RWPE1 (cell line): ENCODE measurements around the gene TNNI2.

Experiments used
- CTCF ChIA-PET: fragments of 350-600 bp; sonication (Branson Sonifier 250); formaldehyde crosslinking; extraction: SDS; loops from one replicate; lab custom pipeline; 2021; lab: Yijun Ruan, JAX
- POLR2A ChIA-PET: fragments of 400-600 bp; formaldehyde crosslinking; extraction: SDS; loops from one replicate; lab custom pipeline; 2020; ENCODE audit warnings: antibody characterized with exemption; ENCODE audit not compliant: low non-redundant PET; lab: Yijun Ruan, JAX
- DNase-seq: peaks from one replicate; pipeline ENCODE4 v3.0.0; 2012; ENCODE audit warnings: low spot score
- H3K27ac ChIP-seq: fragments of 450-650 bp; 2 replicates; pipeline ENCODE4 v1.5.1; 2017
- TF ChIP-seq, protein P1 (sequence below): fragments of 450-650 bp; conservative IDR thresholded peaks from 2 replicates; pipeline ENCODE4 v1.5.1; 2017; ENCODE audit warnings: low read depth, mild to moderate bottlenecking

Gene TNNI2

DNA sequence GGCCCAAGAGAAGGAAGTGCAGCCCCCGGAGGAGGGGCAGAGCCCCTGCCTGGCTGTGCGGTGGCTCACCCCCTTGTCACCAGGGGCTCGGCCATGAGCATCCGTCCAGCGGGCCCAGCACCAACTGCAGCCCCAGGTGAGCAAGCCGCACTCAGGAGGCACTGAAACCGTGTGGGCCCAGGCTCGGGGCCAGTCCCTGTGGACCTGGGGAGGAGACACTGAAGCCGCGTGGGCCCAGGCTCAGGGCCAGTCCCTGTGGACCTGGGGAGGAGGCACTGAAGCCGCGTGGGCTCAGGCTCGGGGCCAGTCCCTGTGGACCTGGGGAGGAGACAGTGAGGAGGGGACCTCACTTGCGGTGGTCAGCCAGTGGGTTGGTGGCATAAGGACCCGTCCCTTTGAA is 28.0 kb downstream of the TNNI2 start:
- TF ChIP-seq, protein P1, sequence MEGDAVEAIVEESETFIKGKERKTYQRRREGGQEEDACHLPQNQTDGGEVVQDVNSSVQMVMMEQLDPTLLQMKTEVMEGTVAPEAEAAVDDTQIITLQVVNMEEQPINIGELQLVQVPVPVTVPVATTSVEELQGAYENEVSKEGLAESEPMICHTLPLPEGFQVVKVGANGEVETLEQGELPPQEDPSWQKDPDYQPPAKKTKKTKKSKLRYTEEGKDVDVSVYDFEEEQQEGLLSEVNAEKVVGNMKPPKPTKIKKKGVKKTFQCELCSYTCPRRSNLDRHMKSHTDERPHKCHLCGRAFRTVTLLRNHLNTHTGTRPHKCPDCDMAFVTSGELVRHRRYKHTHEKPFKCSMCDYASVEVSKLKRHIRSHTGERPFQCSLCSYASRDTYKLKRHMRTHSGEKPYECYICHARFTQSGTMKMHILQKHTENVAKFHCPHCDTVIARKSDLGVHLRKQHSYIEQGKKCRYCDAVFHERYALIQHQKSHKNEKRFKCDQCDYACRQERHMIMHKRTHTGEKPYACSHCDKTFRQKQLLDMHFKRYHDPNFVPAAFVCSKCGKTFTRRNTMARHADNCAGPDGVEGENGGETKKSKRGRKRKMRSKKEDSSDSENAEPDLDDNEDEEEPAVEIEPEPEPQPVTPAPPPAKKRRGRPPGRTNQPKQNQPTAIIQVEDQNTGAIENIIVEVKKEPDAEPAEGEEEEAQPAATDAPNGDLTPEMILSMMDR, result no peak
- peak overlapping the region; percentile 100 for H3K27ac ChIP-seq
- DNase-seq, result no peak
- POLR2A ChIA-PET, result no interaction called here
- CTCF ChIA-PET, result no interaction called here

DNA sequence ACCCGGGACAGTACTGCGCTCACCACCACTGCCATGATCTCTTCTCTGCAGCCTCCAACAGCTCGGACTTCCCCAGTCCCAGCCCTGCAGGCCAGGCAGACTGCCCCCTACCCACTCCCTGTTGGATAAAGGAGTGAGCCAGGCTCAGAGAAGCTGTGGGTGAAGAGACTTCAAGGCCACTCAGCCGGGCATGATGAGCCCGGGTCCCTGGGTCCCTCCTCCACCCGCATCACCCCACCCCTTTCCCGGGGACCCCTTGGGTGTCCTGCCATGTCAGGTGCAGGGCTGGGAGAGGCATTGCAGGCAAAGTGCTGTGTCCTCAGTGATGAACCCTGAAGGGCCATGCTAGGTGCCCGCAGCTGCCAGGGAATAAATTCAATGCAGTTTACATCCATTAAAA is 28.6 kb downstream of the TNNI2 start:
- TF ChIP-seq, protein P1, result no peak
- H3K27ac ChIP-seq, result peak overlapping the region; percentile 100
- CTCF ChIA-PET, result interaction anchor here (0.6 kb wide), 1 partner anchor 135 kb away, joined by 3 read pairs; no protein-coding TSS in a partner anchor
- DNase-seq, result no peak
- POLR2A ChIA-PET, result no interaction called here

DNA sequence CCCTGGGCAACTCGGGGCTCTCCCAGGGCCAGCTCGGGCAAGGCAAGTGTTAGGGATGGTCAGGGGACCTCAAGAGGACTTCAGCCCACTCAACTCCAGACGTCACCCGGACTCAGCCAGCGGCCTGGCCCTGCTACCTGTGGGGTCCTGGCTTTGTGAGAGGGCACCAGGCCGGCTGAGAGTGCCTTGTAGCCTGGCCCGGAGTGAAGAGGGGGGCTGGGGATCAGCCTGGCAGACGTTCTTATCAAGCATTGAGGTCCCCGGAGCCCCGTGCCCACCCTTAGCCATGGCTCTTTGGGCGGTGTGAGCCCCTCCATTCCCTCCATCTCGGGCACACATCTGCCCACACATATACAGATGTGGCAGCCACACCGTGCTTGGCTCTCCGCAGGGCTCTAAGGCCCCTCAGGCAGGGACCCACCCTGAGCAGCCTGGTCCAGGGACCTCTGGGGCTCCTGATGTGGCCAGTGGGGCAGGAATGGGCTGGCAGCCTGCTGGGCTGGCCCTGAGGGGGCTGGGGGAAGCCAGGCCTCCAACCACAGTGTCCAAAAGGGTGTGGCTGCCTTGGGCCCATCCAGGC is 29.4 kb downstream of the TNNI2 start:
- TF ChIP-seq, protein P1, result no peak
- no peak for DNase-seq
- peak overlapping the region; percentile 100 for H3K27ac ChIP-seq
- ChIA-PET POLR2A (no interaction called here), CTCF (interaction anchor here (0.6 to 1.6 kb wide), 2 partner anchors 14 to 134 kb away, joined by 3 to 7 read pairs; no protein-coding TSS in a partner anchor)

DNA sequence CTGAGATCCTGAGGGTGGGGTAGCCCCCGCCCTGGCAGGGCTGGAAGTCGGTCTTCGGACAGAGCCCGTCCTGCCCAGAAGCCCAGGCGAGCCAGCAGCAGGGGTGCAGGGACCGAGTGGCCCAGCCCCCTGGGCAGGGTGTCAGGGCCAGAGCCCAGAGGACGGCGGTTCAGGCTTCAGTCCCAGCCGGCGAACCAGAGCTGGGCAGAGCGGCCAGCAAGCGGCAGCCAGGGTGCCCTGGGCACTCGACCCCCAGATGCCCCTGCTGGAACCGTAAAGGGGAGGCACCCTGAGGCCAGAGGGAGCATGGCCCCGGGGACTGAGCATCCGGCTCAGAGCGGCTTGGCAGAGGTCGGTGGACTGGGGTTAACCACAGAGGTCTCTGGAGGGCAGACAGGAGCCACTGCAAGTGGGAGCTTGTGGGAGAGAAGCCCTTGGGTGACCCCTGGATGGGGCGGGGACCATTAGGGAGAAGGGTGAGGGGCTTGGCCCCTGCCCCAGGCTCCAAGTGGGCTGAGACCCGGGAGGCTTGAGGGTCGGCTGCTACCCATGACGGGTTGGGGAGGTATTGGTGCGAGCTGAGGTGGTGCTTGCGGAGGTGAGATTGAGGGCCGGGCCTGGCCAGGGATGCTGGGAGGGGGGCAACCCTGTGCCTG is 30.0 kb downstream of the TNNI2 start:
- DNase-seq, result no peak
- CTCF ChIA-PET, result interaction anchor here (1.6 kb wide), 1 partner anchor 14 kb away, joined by 7 read pairs; no protein-coding TSS in a partner anchor
- H3K27ac ChIP-seq, result peak overlapping the region; percentile 100
- TF ChIP-seq, protein P1, result no peak
- POLR2A ChIA-PET, result no interaction called here

DNA sequence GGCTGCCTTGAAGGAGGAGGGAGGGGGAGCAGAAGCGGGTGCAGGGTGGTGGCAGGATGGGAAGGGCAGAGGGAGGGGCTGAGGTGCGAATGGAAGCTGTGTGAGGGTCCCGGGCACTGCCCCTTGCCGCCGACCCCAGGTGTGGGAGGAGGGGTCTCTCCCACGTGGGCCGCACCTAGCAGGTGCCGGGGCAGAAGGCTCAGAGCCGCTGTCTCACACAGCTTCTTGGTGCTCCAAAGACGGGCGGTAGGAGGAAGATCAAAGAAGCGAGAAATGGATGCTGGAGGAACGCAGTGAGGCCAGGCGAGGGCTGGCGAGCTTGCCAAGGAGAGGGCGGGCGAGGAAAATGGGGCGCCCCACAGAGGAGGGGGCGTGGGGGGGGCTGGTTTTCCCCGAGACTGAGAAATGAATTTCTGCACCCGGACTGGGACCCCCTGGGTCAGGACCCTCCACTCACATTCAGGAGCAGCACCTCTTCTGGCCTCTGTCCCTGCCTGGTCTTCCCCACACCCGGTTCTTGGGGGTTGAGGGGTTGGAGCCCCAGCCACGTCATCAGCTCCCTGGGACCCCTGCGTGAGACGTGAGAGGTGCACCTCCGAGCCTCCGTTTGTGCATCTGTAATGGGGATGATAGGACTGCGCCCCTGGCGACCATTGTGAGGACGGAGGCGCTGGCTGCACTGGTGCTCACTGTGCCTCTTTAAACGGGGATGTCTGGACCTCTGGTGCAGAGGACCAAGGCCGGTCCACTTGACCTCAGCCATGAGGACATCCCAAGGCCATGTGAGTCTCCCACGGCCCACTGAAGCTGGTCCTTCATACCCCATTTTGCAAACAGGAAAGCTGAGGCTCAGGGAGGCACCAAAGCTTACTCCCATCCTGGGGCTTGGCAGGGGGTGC is 30.9 kb downstream of the TNNI2 start:
- TF ChIP-seq, protein P1, result no peak
- POLR2A ChIA-PET, result no interaction called here
- no peak for DNase-seq
- CTCF ChIA-PET, result interaction anchor here (1.2 to 1.6 kb wide), 2 partner anchors 13 kb away, joined by 7 read pairs; no protein-coding TSS in a partner anchor
- peak overlapping the region; percentile 100 for H3K27ac ChIP-seq

DNA sequence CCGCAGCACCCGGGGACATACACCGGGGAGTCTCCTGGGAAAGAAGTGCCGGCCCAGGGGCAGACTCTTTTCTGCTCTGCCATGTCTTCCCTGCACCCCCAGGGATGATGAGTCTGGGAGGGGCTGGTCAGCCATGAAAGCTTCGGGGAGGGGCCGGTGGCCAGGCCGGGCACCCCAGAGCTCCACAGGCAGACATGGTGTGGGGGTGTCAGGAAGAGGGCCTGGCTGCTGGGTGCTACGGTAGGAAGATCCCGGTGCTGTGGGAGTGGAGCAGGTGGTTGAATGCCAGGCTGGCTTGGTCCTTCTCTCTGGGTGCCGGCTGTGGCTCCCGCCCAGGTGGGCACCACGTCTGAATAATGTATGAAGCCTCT is 31.5 kb downstream of the TNNI2 start:
- ChIA-PET CTCF (interaction anchor here (1.2 kb wide), 1 partner anchor 12 kb away, joined by 7 read pairs; no protein-coding TSS in a partner anchor), POLR2A (no interaction called here)
- no peak for DNase-seq
- H3K27ac ChIP-seq, result peak overlapping the region; percentile 100
- TF ChIP-seq, protein P1, result no peak
